ENCODE data around the gene CLIP2.
"Not testable (repeated sequence)": the region's sequence is repeated elsewhere in the genome, so short reads cannot be mapped to it uniquely, and the experiment has no call there.

CLIP2 gene

GRCh38 chr7:74430961-74431466 is 141.8 kb downstream of the CLIP2 start:
- no peak for DNase-seq (ENCODE audit: low spot score)

DNA sequence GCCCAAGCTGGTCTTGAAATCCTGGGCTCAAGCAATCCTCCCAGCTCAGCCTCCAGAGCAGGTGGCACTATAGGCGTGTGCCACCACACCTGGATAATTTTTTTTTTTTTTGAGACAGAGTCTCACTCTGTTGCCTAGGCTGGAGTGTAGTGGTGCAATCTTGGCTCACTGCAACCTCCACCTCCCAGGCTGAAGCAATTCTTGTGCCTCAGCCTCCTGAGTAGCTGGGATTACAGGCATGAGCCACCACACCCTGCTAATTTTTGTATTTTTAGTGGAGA is 148.0 kb downstream of the CLIP2 start:
- not testable (repeated sequence) for DNase-seq (ENCODE audit: low spot score)

GRCh38 chr7:74438327-74438726 is 149.1 kb downstream of the CLIP2 start:
- no peak for DNase-seq (ENCODE audit: low spot score)

DNA sequence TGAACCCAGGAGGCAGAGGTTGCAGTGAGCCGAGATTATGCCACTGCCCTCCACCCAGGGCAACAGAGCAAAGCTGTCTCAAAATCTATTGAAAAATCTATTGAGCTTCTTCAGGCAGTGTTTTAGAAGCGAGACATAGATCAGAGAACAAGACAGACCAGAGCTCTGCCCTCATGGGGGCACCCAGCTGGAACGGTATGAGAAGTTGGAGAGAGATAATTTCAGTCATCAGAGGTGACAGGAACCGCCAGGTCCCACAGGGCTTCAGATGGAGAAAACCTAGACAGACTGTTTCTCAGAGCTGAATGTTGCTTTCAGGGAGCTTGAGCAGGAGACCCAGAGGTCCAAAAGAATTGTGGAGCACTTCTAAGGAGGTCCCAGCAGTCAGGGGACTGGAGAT is 150.3 kb downstream of the CLIP2 start:
- DNase-seq (ENCODE audit: low spot score) = no peak

DNA sequence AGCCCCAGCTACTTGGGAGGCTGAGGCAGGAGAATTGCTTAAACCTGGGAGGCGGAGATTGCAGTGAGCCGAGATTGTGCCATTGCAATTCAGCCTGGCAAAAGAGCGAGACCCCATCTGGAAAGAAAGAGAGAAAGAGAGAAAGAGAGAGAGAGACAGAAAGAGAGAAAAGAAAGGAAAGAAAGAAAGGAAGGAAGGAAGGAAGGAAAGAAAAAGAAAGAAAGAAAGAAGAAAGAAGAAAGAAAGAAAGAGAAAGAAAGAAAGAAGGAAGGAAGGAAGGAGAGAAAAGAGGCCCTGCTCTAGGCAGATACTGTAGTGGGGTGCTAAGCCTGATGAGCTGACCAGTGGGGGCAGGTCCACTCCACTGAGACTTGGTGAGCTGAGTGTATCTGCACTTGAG is 150.9 kb downstream of the CLIP2 start:
- not testable (repeated sequence) for DNase-seq (ENCODE audit: low spot score)

DNA sequence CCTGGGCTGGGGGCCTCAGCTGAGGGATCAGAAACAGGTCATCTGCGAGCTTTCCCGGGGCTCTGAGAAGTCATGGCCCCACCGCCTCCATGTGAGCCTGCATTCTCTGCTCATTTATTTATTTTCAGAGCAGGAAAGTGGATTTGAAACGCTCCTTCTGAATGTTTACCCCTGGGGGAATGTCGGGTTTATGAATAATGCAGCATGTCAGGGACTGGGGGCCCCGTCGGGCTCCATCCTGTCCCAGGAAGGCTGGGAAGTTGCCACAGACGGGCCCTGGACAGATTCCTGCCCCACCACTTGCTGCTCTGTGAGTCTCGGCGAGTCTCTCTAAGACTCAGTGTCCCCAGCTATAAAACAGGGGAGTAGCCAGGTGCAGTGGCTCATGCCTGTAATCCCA is 152.6 kb downstream of the CLIP2 start:
- DNase-seq (ENCODE audit: low spot score) = no peak

DNA sequence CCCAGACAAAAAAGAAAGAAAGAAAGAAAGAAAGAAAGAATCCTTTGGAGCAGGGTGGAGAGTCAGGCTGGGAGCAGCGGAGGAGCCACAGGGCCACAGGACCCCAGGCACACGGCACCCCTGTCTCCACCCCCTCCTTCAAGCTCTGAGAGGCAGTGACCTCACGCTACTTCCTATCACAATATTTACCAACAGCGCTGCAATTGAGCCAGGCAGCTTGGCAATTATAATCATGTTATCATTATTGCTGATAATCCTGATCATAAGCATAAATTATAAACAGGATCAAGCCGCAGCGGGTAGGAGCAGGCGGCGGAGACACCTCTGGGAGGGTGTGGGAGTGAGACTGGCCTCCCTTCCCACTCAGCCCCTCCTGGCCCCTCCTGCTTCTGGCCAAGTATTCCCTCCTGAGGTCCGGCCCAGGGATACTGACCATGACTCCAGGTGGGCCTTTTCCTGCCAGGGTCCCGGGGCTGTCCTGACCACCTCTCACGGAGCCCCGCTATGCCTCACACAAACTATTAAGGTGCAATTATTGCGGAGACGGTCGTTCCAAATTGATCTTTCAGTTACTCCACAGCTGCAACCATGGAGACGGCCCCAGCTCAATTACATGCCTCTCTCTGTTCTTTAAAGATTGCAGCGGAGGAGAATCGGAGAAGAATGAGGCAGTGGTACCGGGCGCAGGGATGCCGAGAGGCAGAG is 154.5 kb downstream of the CLIP2 start:
- no peak for DNase-seq (ENCODE audit: low spot score)

DNA sequence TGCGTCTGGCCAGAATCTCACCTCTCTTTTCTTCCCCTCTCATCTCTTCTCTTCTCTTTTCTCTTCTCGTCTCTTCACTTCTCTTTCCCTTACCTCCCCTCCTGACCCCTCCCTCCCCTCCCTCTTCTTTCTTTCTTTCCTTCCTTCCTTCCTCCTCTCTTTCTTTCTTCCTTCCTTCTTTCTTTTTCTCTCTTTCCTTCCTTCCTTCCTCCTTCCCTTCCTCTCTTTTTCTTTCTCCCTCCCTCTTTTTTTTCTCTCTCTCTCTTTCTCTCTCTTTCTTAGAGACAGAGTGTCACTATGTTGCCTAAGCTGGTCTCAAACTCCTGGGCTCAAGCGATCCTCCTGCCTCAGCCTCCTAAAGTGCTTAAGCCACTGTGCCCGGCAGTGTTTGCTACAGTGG is 159.9 kb downstream of the CLIP2 start:
- no peak for DNase-seq (ENCODE audit: low spot score)

DNA sequence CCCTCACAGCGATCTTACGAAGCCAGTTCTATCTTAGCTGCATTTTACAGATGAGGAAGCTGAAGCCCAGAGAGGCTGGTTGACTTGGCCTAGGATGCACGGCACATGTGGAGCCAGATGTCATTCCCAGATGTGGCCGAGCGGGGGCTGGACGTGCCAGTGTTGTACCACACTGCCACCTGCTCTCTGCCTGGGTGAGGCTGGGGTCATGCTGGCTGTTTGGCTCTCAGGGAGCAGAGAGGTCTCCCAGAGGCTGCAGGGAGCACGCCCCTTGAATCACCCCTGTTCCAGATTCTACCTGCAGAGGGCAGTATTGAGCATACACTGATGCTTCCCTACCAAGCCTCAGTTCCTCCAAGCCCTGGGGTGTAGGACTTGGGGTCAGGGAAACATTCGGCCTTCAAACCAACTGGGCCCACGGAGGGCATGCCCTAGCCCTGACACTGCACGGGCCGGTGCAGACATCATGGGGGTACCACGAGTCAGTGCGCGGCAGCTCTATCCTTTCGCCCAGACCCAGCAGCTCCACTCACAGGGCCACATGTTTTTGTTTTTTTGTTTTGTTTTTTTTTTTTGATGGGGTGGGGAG is 160.7 kb downstream of the CLIP2 start:
- peak; percentile 60 for DNase-seq (ENCODE audit: low spot score)

- peak; percentile 90 for DNase-seq (ENCODE audit: low spot score)
Observed at GRCh38 chr7:74452748-74453321, 163.6 kb downstream of the CLIP2 start.

DNA sequence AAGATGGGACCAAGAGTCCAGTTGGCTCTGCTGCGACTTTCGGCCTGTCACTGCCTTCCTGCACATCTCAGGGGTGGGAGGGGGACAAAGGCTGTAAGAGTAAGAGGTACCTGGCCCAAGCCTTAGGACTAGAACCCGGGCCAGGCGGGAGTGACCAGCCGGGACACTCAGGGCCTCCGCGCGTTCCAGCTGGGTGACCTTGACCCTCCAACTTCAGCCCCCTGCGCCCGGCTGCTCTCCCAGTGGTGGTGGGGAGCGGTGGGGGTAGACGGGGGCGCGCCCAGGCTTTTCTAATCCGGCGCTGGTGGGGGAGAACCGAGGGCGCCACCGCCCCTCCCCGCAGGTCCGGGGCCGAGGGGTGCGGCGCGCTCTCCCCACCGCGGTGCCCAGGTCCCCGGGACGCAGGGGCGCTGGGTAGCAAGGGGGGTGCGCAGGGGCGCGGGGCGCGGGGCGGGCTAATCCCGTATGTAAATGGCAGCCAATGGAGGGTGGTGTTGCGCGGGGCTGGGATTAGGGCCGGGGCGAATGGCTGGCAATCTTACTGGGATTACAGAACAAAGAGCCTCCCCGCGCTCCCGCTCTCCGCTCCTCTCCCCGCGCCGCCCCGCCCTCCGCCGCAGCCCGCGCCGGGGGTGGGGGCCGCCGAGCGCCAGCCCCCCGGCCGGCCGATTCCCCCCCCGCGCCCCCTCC is 164.3 kb downstream of the CLIP2 start, which contains the start of gene GTF2IRD1:
TSS of gene GTF2IRD1 (plus strand) at position 585 of the 690 bp plus-strand sequence. CDS start 54,175 bp downstream, outside the sequence.
- peak; percentile 88 for DNase-seq (ENCODE audit: low spot score)

GRCh38 chr7:74454021-74454924 is 165.1 kb downstream of the CLIP2 start:
- DNase-seq (ENCODE audit: low spot score) = no peak

DNA sequence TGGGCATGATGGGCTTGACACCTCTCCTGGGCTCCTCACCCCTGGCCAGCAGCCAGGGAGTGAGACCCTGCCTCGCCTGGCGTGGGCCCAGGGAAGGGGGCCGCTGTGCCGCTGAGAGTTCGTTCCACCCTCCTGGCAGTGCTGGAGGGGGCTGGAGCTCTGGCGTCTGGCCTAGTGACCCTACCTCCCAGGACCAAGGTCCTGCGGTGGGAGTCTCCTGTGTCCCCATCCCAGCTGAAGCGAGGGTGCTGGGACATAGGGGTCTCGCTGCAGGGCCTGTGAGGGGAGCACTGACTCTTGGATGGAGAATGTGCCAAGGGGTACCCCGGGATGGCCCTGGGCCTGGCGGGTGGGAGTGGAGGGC is 165.7 kb downstream of the CLIP2 start:
- DNase-seq (ENCODE audit: low spot score) = no peak

- no peak for DNase-seq (ENCODE audit: low spot score)
Observed at GRCh38 chr7:74455291-74455804, 166.1 kb downstream of the CLIP2 start.
